MCF 10A (cell line): ENCODE data around the gene FKBP5. TPM values are rescaled to one million over a fixed set of nuclear protein-coding genes. Genes with fewer than 3 reads are reported as not detected.
A peak's percentile ranks its signal among the peaks of the same experiment; 100 is the strongest.

Source experiments
- BruUV-seq: library from RNA; stranded (reverse); fragments of 400-500 nt; replicated peaks from 2 replicates; lab custom pipeline; 2021; lab: Mats Ljungman, UMichigan
- CTCF ChIA-PET: fragments of 300-600 bp; sonication (Branson Sonifier 250); formaldehyde crosslinking; extraction: SDS; loops from one replicate; lab custom pipeline; 2021; ENCODE audit warnings: antibody characterized with exemption, inconsistent platforms; lab: Yijun Ruan, JAX
- POLR2A ChIA-PET: fragments of 300-600, 350-650 bp; sonication (Branson Sonifier 250); formaldehyde crosslinking; extraction: SDS; loops from one replicate; lab custom pipeline; 2020; ENCODE audit warnings: antibody characterized with exemption, inconsistent platforms; lab: Yijun Ruan, JAX
- DNase-seq: peaks from one replicate; pipeline ENCODE4 v3.0.0-alpha.2; 2018; ENCODE audit not compliant: unreplicated experiment
- H3K27ac Mint-ChIP-seq: one replicate; pipeline ENCODE4 v1.8.0; 2022; ENCODE audit warnings: mild to moderate bottlenecking, low read depth, mixed read lengths; ENCODE audit not compliant: unreplicated experiment
- H3K27me3 Mint-ChIP-seq: one replicate; pipeline ENCODE4 v1.8.0; 2022; ENCODE audit warnings: mixed read lengths; ENCODE audit not compliant: insufficient read depth, unreplicated experiment
- H3K36me3 Mint-ChIP-seq: one replicate; pipeline ENCODE4 v1.8.0; 2022; ENCODE audit warnings: mild to moderate bottlenecking, moderate library complexity, mixed read lengths; ENCODE audit not compliant: insufficient read depth, unreplicated experiment
- H3K4me1 Mint-ChIP-seq: one replicate; pipeline ENCODE4 v1.8.0; 2022; ENCODE audit warnings: mixed read lengths; ENCODE audit not compliant: insufficient read depth, unreplicated experiment
- H3K4me3 Mint-ChIP-seq: one replicate; pipeline ENCODE4 v1.8.0; 2022; ENCODE audit warnings: mild to moderate bottlenecking, moderate library complexity, mixed read lengths; ENCODE audit not compliant: unreplicated experiment
- H3K9me3 Mint-ChIP-seq: one replicate; pipeline ENCODE4 v1.8.0; 2022; ENCODE audit warnings: mixed read lengths; ENCODE audit not compliant: unreplicated experiment
- intact Hi-C: fragments of 100-400 bp; cut with micrococcal nuclease; formaldehyde crosslinking; loops from 2 replicates; pipeline ENCODE4 v1.14.1; 2022
- total RNA-seq: library from RNA; stranded (reverse); gene quantifications from 2 replicates; pipeline ENCODE4 v1.2.3, GENCODE V29; 2022
- TF ChIP-seq, protein P1 (sequence below): fragments of 200-600 bp; IDR thresholded peaks from one replicate; pipeline ENCODE4 v1.8.0; 2022; ENCODE audit warnings: antibody characterized with exemption, mild to moderate bottlenecking; ENCODE audit not compliant: unreplicated experiment

FKBP5 gene
- total RNA-seq, 1 experiment from 2014 or later = 387 TPM

DNA sequence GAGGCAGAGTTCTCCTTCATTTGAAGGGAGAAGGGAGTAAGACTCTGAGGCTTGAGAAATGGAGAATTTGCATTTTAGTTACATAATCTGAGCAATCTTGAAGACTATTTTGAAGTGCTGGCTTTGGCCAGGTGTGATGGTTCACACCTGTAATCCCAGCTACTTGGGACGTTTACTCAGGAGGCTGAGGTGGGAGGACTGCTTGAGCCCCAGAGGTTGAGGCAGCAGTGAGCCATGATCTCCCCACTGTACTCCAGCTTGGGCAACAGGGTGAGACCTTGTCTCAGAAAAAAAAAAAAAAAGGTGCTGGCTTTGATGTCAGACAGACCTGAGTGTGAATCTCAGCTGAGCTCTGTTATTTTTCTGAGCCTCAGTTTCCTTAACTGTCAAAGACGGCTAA lies 35.8 kb upstream of the FKBP5 start:
- TF ChIP-seq, protein P1, sequence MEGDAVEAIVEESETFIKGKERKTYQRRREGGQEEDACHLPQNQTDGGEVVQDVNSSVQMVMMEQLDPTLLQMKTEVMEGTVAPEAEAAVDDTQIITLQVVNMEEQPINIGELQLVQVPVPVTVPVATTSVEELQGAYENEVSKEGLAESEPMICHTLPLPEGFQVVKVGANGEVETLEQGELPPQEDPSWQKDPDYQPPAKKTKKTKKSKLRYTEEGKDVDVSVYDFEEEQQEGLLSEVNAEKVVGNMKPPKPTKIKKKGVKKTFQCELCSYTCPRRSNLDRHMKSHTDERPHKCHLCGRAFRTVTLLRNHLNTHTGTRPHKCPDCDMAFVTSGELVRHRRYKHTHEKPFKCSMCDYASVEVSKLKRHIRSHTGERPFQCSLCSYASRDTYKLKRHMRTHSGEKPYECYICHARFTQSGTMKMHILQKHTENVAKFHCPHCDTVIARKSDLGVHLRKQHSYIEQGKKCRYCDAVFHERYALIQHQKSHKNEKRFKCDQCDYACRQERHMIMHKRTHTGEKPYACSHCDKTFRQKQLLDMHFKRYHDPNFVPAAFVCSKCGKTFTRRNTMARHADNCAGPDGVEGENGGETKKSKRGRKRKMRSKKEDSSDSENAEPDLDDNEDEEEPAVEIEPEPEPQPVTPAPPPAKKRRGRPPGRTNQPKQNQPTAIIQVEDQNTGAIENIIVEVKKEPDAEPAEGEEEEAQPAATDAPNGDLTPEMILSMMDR = no peak
- no TSS peak for BruUV-seq
- no peaks in the 10 kb centered on the region for H3K9me3 Mint-ChIP-seq
- peaks cover 63% of the 10 kb centered on the region for H3K4me1 Mint-ChIP-seq
- CTCF ChIA-PET = interaction anchor here (0.5 to 4.2 kb wide), 7 partner anchors 12 to 147 kb away, joined by 3 to 18 read pairs (median 4); no protein-coding TSS in a partner anchor
- H3K36me3 Mint-ChIP-seq = peaks cover 5% of the 10 kb centered on the region
- DNase-seq = no peak
- H3K27ac Mint-ChIP-seq = peak overlapping the region; percentile 89
- POLR2A ChIA-PET = interaction anchor here (1.6 to 17.8 kb wide), 8 partner anchors 9 to 122 kb away, joined by 4 to 1351 read pairs (median 38); partner anchors contain the start of gene FKBP5
- H3K27me3 Mint-ChIP-seq = no peaks in the 10 kb centered on the region
- intact Hi-C loops = no loop called here
- peak overlapping the region; percentile 77 for H3K4me3 Mint-ChIP-seq

DNA sequence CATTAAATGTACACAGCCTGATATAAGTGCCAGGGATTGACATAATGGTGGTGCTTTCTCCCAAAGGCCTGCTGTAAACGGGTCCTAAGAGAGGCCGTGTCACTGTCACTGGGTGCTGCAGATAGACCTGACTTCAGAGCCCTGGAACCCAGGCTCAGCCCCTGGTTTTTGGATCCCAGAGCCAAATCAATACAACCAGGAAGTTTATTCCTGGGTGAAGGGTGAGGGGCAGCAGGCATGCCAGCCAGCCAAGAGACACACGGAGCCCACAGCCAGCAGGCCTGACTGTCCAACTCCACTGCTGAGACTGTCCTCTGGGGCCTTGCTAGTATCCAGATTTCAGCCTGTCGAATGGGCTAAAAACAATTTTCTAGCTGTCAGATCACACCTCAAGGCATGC lies 35.3 kb upstream of the FKBP5 start:
- intact Hi-C loops = no loop called here
- H3K4me3 Mint-ChIP-seq = peak overlapping the region; percentile 77
- POLR2A ChIA-PET = interaction anchor here (1.7 to 17.8 kb wide), 6 partner anchors 8 to 122 kb away, joined by 9 to 1351 read pairs (median 85); partner anchors contain the start of gene FKBP5
- CTCF ChIA-PET = interaction anchor here (0.5 to 4.2 kb wide), 6 partner anchors 12 to 147 kb away, joined by 3 to 18 read pairs (median 4); no protein-coding TSS in a partner anchor
- TF ChIP-seq, protein P1 = no peak
- BruUV-seq = no TSS peak
- DNase-seq = no peak
- H3K27ac Mint-ChIP-seq = peak overlapping the region; percentile 89
- no peaks in the 10 kb centered on the region for H3K27me3 Mint-ChIP-seq
- no peaks in the 10 kb centered on the region for H3K9me3 Mint-ChIP-seq
- peaks cover 5% of the 10 kb centered on the region for H3K36me3 Mint-ChIP-seq
- peaks cover 61% of the 10 kb centered on the region for H3K4me1 Mint-ChIP-seq

DNA sequence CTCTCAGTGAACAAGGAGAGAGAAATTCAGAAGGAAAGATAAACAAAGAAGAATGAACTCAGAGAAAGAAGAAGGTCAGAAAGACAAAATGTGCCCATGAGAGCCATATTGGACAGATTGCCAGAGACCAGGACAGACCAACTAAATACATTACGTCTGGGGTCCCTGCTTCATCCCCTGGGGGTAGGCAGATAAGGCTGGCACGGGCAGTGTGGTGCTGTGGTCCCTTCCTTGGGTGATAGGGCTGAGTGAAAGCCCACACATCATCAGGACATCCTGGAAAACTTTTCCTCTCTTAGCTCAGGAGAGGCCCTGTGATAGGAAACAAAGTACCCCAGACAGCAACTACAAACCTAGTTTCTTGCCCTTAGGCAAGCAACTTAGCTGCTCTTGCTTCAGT lies 34.9 kb upstream of the FKBP5 start:
- H3K36me3 Mint-ChIP-seq = peaks cover 5% of the 10 kb centered on the region
- no peak overlapping the region for H3K4me3 Mint-ChIP-seq
- intact Hi-C loops = no loop called here
- no peak for DNase-seq
- H3K27ac Mint-ChIP-seq = peak overlapping the region; percentile 89
- POLR2A ChIA-PET = interaction anchor here (1.7 to 17.8 kb wide), 4 partner anchors 10 to 55 kb away, joined by 9 to 1351 read pairs (median 85); partner anchors contain the start of gene FKBP5
- TF ChIP-seq, protein P1 = no peak
- H3K4me1 Mint-ChIP-seq = peaks cover 61% of the 10 kb centered on the region
- CTCF ChIA-PET = interaction anchor here (0.6 to 1.2 kb wide), 2 partner anchors 13 to 146 kb away, joined by 3 read pairs; no protein-coding TSS in a partner anchor
- H3K9me3 Mint-ChIP-seq = no peaks in the 10 kb centered on the region
- BruUV-seq = no TSS peak
- H3K27me3 Mint-ChIP-seq = no peaks in the 10 kb centered on the region

DNA sequence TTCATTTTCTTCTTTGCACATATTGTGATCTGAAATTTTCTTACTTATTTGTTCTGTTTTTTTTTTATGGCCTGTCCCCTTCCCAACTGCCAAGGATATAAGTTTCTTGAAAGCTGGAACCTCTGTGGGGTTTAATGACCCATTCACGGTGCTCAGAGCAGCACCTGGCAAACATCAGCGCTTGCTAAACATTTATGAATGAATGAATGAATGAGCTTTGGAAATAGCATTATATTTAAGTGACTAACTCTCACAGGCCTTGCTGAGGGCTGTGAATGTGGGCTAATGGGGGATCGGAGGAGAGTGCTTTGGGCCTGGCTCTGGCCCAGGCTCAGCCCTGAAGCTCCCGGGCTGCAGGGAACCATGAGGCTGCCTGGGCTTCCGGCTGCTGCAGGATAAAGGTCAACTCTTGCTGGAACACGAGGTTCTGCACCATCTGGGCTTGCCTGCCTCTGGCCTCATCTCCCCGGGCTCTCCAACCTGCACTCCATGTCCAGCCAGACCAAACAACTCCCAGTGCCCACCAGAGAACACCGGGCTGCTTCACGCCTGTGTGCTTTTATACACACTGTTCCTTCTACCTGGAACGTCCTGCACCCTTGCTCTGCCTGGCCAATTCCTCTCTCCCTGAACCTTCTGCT lies 33.5 kb upstream of the FKBP5 start:
- Mint-ChIP-seq H3K36me3 (peaks cover 5% of the 10 kb centered on the region), H3K4me3 (peak overlapping the region; percentile 20), H3K9me3 (no peaks in the 10 kb centered on the region), H3K27ac (peak overlapping the region; percentile 89), H3K27me3 (no peaks in the 10 kb centered on the region), H3K4me1 (peaks cover 53% of the 10 kb centered on the region)
- DNase-seq = no peak
- no TSS peak for BruUV-seq
- CTCF ChIA-PET = interaction anchor here (0.5 to 1.2 kb wide), 5 partner anchors 14 to 200 kb away, joined by 3 to 7 read pairs (median 3); no protein-coding TSS in a partner anchor
- TF ChIP-seq, protein P1 = no peak
- POLR2A ChIA-PET = interaction anchor here (0.6 to 17.8 kb wide), 5 partner anchors 9 to 116 kb away, joined by 3 to 1351 read pairs (median 4); partner anchors contain the start of gene FKBP5
- intact Hi-C loops = no loop called here
